OCI-LY1 (cell line): ENCODE data around the gene ANKLE2.

Source experiments
- H2AFZ ChIP-seq: fragments of 200-600 bp; sonication (generic), shearing (Covaris generic); 2 replicates; pipeline ENCODE4 v1.6.0; 2014; ENCODE audit warnings: antibody characterized with exemption, mild to moderate bottlenecking, low read length
- H3F3A ChIP-seq: fragments of 200-600 bp; sonication (generic), shearing (Covaris generic); 2 replicates; pipeline ENCODE4 v1.6.0; 2014; ENCODE audit warnings: mild to moderate bottlenecking, antibody characterized with exemption, low read length, moderate library complexity; ENCODE audit not compliant: insufficient read depth
- H3K27ac ChIP-seq: fragments of 200-600 bp; sonication (generic); 2 replicates; pipeline ENCODE4 v1.5.1; 2014; ENCODE audit warnings: low read length, mixed run types, mild to moderate bottlenecking, low read depth; ENCODE audit not compliant: poor library complexity, severe bottlenecking
- H3K27me3 ChIP-seq: fragments of 200-600 bp; sonication (generic); 2 replicates; pipeline ENCODE4 v1.6.0; 2014; ENCODE audit warnings: antibody characterized with exemption, mild to moderate bottlenecking, low read length, moderate library complexity; ENCODE audit not compliant: insufficient read depth
- H3K36me3 ChIP-seq: fragments of 200-600 bp; sonication (generic); 2 replicates; pipeline ENCODE4 v1.6.1; 2014; ENCODE audit warnings: mild to moderate bottlenecking, antibody characterized with exemption, low read length, moderate library complexity, mixed read lengths; ENCODE audit not compliant: insufficient read depth
- H3K4me1 ChIP-seq: fragments of 200-600 bp; sonication (generic); 2 replicates; pipeline ENCODE4 v1.5.1; 2014; ENCODE audit warnings: mild to moderate bottlenecking, low read length, moderate library complexity; ENCODE audit not compliant: insufficient read depth, severe bottlenecking
- H3K4me2 ChIP-seq: fragments of 200-600 bp; sonication (generic), shearing (Covaris generic); 2 replicates; pipeline ENCODE4 v1.6.1; 2014; ENCODE audit warnings: low read length
- H3K4me3 ChIP-seq: fragments of 200-600 bp; sonication (generic); 2 replicates; pipeline ENCODE4 v1.5.1; 2014; ENCODE audit warnings: low read length, low read depth, mild to moderate bottlenecking, mixed read lengths; ENCODE audit not compliant: poor library complexity, severe bottlenecking
- H3K79me2 ChIP-seq: fragments of 200-600 bp; shearing (Covaris generic); 2 replicates; pipeline ENCODE4 v1.6.1; 2016; ENCODE audit warnings: mixed run types, low read length, mixed read lengths; ENCODE audit not compliant: insufficient read depth
- H3K9ac ChIP-seq: fragments of 200-600 bp; sonication (generic), shearing (Covaris generic); 2 replicates; pipeline ENCODE4 v1.6.1; 2014; ENCODE audit warnings: mild to moderate bottlenecking, low read length, mixed read lengths
- H3K9me2 ChIP-seq: fragments of 200-600 bp; sonication (generic), shearing (Covaris generic); 2 replicates; pipeline ENCODE4 v1.6.1; 2014; ENCODE audit warnings: low read depth, mild to moderate bottlenecking, low read length, mixed read lengths
- H3K9me3 ChIP-seq: fragments of 200-600 bp; shearing (Covaris generic); 2 replicates; pipeline ENCODE4 v1.6.1; 2014; ENCODE audit warnings: low read length, mixed read lengths
- H4K20me1 ChIP-seq: fragments of 200-600 bp; sonication (generic), shearing (Covaris generic); 2 replicates; pipeline ENCODE4 v1.6.0; 2016; ENCODE audit warnings: mild to moderate bottlenecking, low read length; ENCODE audit not compliant: insufficient read depth
- EZH2 ChIP-seq: fragments of 200-600 bp; sonication (generic), shearing (Covaris generic); IDR thresholded peaks from 2 replicates; pipeline ENCODE4 v1.8.0; 2017; ENCODE audit warnings: borderline replicate concordance, mixed run types, mild to moderate bottlenecking, antibody characterized with exemption, low read length, moderate library complexity, mixed read lengths
- TF ChIP-seq, protein P1 (sequence below): fragments of 200-600 bp; sonication (generic), shearing (Covaris generic); IDR thresholded peaks from 2 replicates; pipeline ENCODE4 v1.5.1; 2017; ENCODE audit warnings: mild to moderate bottlenecking, antibody characterized with exemption, low read length, moderate library complexity, mixed read lengths

Gene ANKLE2

DNA sequence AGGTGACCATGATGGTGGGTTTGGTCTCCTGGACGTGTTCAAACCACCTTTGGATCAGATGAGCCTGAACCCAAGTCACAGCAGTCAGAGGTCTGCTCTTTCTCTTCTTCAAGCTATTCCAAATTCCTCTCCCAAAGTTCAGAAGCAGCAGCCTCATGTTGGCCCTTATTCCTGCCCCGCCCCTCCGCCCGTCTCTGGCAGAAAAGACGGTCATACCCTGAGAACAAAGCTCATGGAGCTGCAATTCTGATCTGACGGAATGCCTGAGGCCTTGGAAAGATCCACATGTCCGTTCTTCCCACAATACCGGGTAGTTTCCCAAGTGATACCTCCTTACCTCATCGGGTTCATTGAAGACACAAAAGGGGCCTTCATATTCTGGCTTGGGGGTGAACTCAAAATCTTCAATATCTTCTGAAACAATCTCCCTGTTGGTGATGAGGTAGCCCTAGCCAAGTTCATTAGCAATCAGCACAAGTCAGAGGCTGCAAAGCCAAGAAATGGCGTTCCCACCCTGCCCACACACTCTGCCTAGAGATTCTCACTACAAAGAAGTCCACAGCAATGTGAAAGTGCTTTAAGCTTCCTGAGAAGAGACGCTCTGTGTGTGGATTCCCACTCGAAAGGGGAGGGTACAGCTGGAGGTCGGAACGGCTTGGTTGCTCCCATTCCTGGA lies 85.7 kb downstream of the ANKLE2 start:
- Histone ChIP-seq H2AFZ (no peak overlapping the region), H3F3A (no peaks in the 10 kb centered on the region), H3K36me3 (peaks cover 90% of the 10 kb centered on the region), H3K9me2 (no peaks in the 10 kb centered on the region), H3K27me3 (no peaks in the 10 kb centered on the region), H3K27ac (no peak overlapping the region), H3K9ac (no peak overlapping the region), H3K9me3 (no peaks in the 10 kb centered on the region), H3K4me1 (no peaks in the 10 kb centered on the region), H3K79me2 (peaks cover 12% of the 10 kb centered on the region), H3K4me2 (no peak overlapping the region), H4K20me1 (no peaks in the 10 kb centered on the region), H3K4me3 (no peak overlapping the region)
- TF ChIP-seq, protein P1, sequence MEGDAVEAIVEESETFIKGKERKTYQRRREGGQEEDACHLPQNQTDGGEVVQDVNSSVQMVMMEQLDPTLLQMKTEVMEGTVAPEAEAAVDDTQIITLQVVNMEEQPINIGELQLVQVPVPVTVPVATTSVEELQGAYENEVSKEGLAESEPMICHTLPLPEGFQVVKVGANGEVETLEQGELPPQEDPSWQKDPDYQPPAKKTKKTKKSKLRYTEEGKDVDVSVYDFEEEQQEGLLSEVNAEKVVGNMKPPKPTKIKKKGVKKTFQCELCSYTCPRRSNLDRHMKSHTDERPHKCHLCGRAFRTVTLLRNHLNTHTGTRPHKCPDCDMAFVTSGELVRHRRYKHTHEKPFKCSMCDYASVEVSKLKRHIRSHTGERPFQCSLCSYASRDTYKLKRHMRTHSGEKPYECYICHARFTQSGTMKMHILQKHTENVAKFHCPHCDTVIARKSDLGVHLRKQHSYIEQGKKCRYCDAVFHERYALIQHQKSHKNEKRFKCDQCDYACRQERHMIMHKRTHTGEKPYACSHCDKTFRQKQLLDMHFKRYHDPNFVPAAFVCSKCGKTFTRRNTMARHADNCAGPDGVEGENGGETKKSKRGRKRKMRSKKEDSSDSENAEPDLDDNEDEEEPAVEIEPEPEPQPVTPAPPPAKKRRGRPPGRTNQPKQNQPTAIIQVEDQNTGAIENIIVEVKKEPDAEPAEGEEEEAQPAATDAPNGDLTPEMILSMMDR, result no peak
- no peak for TF ChIP-seq EZH2
